HepG2 (cell line): ENCODE data around the gene CUL9. TPM values are rescaled to one million over a fixed set of nuclear protein-coding genes. Genes with fewer than 3 reads are reported as not detected.
A peak's percentile ranks its signal among the peaks of the same experiment; 100 is the strongest.

Experiments used
- FOXP1 ChIP-seq, 2 experiments: fragments of 450-650 bp in 1 of 2; IDR thresholded peaks; 2 replicates each; pipeline ENCODE4 v1.6.1; 2017 to 2018; ENCODE audit warnings: antibody characterized with exemption in 1 of 2
- IKZF1 ChIP-seq: fragments of 450-650 bp; IDR thresholded peaks from 2 replicates; pipeline ENCODE4 v1.7.1; 2016
- MAFK ChIP-seq, 2 experiments: IDR thresholded peaks in 1 of 2; conservative IDR thresholded peaks in 1 of 2; 2 replicates each; pipeline ENCODE4 v1.6.1; 2011; ENCODE audit warnings: improper control_type of control experiment in 2 of 2, low read length in 2 of 2
- NAIF1 ChIP-seq: sonication (generic); formaldehyde crosslinking; IDR thresholded peaks from 2 replicates; pipeline ENCODE4 v1.5.0; 2020; ENCODE audit warnings: mild to moderate bottlenecking, missing genetic modification reagents, borderline replicate concordance
- NCOA1 ChIP-seq: sonication (generic); formaldehyde crosslinking; IDR thresholded peaks from 2 replicates; pipeline ENCODE4 v1.9.0; 2021; ENCODE audit warnings: missing genetic modification reagents
- NRL ChIP-seq: sonication (generic); formaldehyde crosslinking; IDR thresholded peaks from 2 replicates; pipeline ENCODE4 v1.5.0; 2020; ENCODE audit warnings: missing genetic modification reagents, mild to moderate bottlenecking, moderate library complexity, borderline replicate concordance
- PRMT3 ChIP-seq: sonication (generic); formaldehyde crosslinking; IDR thresholded peaks from 2 replicates; pipeline ENCODE4 v1.8.1; 2022; ENCODE audit warnings: low read depth, mild to moderate bottlenecking, moderate library complexity, missing genetic modification reagents, borderline replicate concordance
- RELA ChIP-seq: sonication (generic); formaldehyde crosslinking; IDR thresholded peaks from 2 replicates; pipeline ENCODE4 v1.4.0; 2020; ENCODE audit warnings: missing genetic modification reagents
- RFX3 ChIP-seq: IDR thresholded peaks from 2 replicates; pipeline ENCODE4 v1.6.1; 2016; ENCODE audit warnings: missing biosample characterization, missing genetic modification reagents
- SIX1 ChIP-seq: sonication (generic); formaldehyde crosslinking; IDR thresholded peaks from 2 replicates; pipeline ENCODE4 v1.4.0; 2020; ENCODE audit warnings: missing genetic modification reagents, borderline replicate concordance
- TAF1 ChIP-seq: sonication (generic); formaldehyde crosslinking; IDR thresholded peaks from 2 replicates; pipeline ENCODE4 v1.4.0; 2020; ENCODE audit warnings: missing genetic modification reagents
- TIGD3 ChIP-seq: sonication (generic); formaldehyde crosslinking; IDR thresholded peaks from 2 replicates; pipeline ENCODE4 v1.5.1; 2020; ENCODE audit warnings: mild to moderate bottlenecking, missing genetic modification reagents, borderline replicate concordance
- TRAFD1 ChIP-seq: sonication (generic); formaldehyde crosslinking; IDR thresholded peaks from 2 replicates; pipeline ENCODE4 v1.5.1; 2020; ENCODE audit warnings: missing genetic modification reagents, mild to moderate bottlenecking, borderline replicate concordance
- TRIM22 ChIP-seq: fragments of 450-650 bp; IDR thresholded peaks from 2 replicates; pipeline ENCODE4 v1.6.1; 2017
- XBP1 ChIP-seq: sonication (generic); formaldehyde crosslinking; IDR thresholded peaks from 2 replicates; pipeline ENCODE4 v1.5.0; 2020; ENCODE audit warnings: missing genetic modification reagents
- ZBTB25 ChIP-seq: IDR thresholded peaks from 2 replicates; pipeline ENCODE4 v1.6.1; 2018; ENCODE audit warnings: missing genetic modification reagents
- ZBTB8A ChIP-seq: sonication (generic); formaldehyde crosslinking; IDR thresholded peaks from 2 replicates; pipeline ENCODE4 v1.4.0; 2020; ENCODE audit warnings: mild to moderate bottlenecking, low read depth, missing genetic modification reagents, borderline replicate concordance
- ZFP36L1 ChIP-seq: sonication (generic); formaldehyde crosslinking; IDR thresholded peaks from 2 replicates; pipeline ENCODE4 v1.8.0; 2022; ENCODE audit warnings: mild to moderate bottlenecking, missing genetic modification reagents, moderate library complexity
- ZNF234 ChIP-seq: sonication (generic); formaldehyde crosslinking; conservative IDR thresholded peaks from 2 replicates; pipeline ENCODE4 v1.5.1; 2020; ENCODE audit warnings: mild to moderate bottlenecking, missing genetic modification reagents
- ZNF30 ChIP-seq: sonication (generic); formaldehyde crosslinking; IDR thresholded peaks from 2 replicates; pipeline ENCODE4 v1.5.0; 2020; ENCODE audit warnings: mild to moderate bottlenecking, missing genetic modification reagents
- ZNF33A ChIP-seq: sonication (generic); formaldehyde crosslinking; IDR thresholded peaks from 2 replicates; pipeline ENCODE4 v1.5.1; 2020; ENCODE audit warnings: missing genetic modification reagents, mild to moderate bottlenecking, moderate library complexity, borderline replicate concordance
- ZNF441 ChIP-seq: sonication (generic); formaldehyde crosslinking; IDR thresholded peaks from 2 replicates; pipeline ENCODE4 v1.7.0; 2021; ENCODE audit warnings: missing genetic modification reagents, borderline replicate concordance
- ZNF580 ChIP-seq: IDR thresholded peaks from 2 replicates; pipeline ENCODE4 v1.6.1; 2016; ENCODE audit warnings: low read depth, borderline replicate concordance
- ZNF747 ChIP-seq: sonication (generic); formaldehyde crosslinking; IDR thresholded peaks from 2 replicates; pipeline ENCODE4 v1.8.1; 2023; ENCODE audit warnings: missing genetic modification reagents, mild to moderate bottlenecking, borderline replicate concordance
- polyA plus RNA-seq, 8 experiments: library from polyadenylated mRNA; depleted of rRNA in 3 of 8; stranded (reverse) in 7 of 8; unstranded in 1 of 8; fragments of >200 nt; fragmentation: Illumina TruSeq in 4 of 8; extraction: Trizol in 4 of 8; gene quantifications; 2 replicates each; pipeline versions ENCODE4 v1.2.1 to v1.2.3, GENCODE V29; 2011 to 2016; ENCODE audit warnings: low read depth in 4 of 8, missing spikeins in 1 of 8, mixed read lengths in 1 of 8; ENCODE audit not compliant: insufficient read depth in 1 of 8
- total RNA-seq, 5 experiments: library from RNA; depleted of rRNA; stranded (reverse); fragments of >200 nt; fragmentation: Illumina TruSeq; extraction: Trizol; gene quantifications; 2 replicates each; pipeline ENCODE4 v1.2.3, GENCODE V29; 2016; ENCODE audit warnings: low read depth in 1 of 5

CUL9 gene
- total and polyA plus RNA-seq, 2 of the 13 experiments (the other 11 are each of a cell fraction or from before 2014, with no cell fraction given): 11.4 to 13.7 TPM

GRCh38 chr6:43143235-43144128 lies 38.5 kb upstream of the CUL9 start (continued):
- TF ChIP-seq FOXP1 (IDR thresholded peaks at IDR 0.05) (no peak), FOXP1 (CRISPR knock-in tag; IDR thresholded peaks at IDR 0.05) (no peak), ZNF234 (CRISPR knock-in tag) (no peak), ZNF30 (CRISPR knock-in tag) (no peak), NCOA1 (CRISPR knock-in tag) (no peak), ZBTB25 (CRISPR knock-in tag) (peak; percentile 58; the same call in 1 of the 2 replicates), ZBTB8A (CRISPR knock-in tag) (no peak), ZFP36L1 (no peak), PRMT3 (no peak), MAFK (conservative IDR thresholded peaks at IDR 0.05 in 1 of 2, IDR thresholded peaks at IDR 0.05 in 1 of 2; ENCODE audit: low read length in 2 of 2) (no peak), RELA (CRISPR knock-in tag) (peak; percentile 88; the same call in 1 of the 2 replicates), NAIF1 (CRISPR knock-in tag) (no peak), IKZF1 (no peak), TRIM22 (no peak), TRAFD1 (CRISPR knock-in tag) (no peak; the same call in 1 of the 2 replicates), ZNF580 (CRISPR knock-in tag) (peak; percentile 94; the same call in 1 of the 2 replicates), RFX3 (CRISPR knock-in tag) (no peak; the same call in 1 of the 2 replicates), ZNF747 (CRISPR knock-in tag) (peak; percentile 72), TIGD3 (CRISPR knock-in tag) (no peak), ZNF441 (no peak), NRL (CRISPR knock-in tag) (peak; percentile 50; the same call in 1 of the 2 replicates), TAF1 (CRISPR knock-in tag) (no peak), XBP1 (CRISPR knock-in tag) (no peak), SIX1 (CRISPR knock-in tag) (no peak), ZNF33A (CRISPR knock-in tag) (no peak; the same call in 1 of the 2 replicates)
